HG03039 (cell line): Measurements from ENCODE around the gene C2CD5.

Experiments used
- ATAC-seq: cut with Tn5 transposase; IDR thresholded peaks from one replicate; pipeline ENCODE4 v1.9.1; 2021; ENCODE audit warnings: mild to moderate bottlenecking, moderate library complexity; ENCODE audit not compliant: unreplicated experiment

C2CD5 gene

GRCh38 chr12:22416801-22417200, 127.5 kb downstream of the C2CD5 start:
- ATAC-seq: no peak

DNA sequence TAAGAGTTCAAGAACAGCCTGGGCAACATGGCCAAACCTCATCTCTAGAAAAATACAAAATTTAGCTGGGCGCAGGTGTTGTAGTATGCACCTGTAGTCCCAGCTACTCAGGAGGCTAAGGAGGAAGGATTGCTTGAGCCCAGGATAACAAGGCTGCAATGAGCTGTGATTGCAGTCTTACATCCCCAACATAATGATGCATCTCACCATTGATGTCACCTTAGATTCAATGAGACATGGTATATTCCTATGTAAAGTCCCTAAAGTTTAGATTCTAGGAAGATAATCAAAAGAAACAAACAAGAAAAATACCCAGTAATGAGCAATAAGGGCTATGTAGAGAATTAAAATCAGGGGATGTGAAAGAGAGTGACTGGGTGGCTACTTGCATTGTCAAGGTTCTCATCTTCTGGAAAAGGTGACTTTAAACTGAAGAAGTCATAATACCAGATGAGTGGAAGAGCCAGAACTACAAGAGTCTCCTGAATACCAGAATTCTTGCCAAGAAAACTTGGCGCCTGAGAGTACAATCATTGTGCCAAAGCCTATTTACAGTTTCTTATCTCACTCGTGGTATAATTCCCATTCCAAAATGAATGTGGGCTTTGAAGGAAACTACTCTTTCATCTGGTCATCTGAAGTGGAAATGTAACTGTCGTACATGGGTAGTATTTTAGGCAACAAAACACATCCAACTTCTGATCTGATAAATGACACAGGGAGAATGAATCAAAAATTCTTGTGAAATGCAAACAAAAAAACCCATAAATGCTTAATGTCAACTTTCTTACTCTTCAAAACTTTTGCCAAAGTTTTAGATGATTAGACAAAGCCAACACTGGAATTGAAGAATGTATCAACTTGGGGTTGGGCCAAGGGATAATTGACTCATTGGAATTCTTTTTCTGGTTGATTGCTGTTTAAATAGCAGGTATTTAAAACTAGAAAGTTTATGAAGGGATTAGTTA, 128.7 kb downstream of the C2CD5 start:
- ATAC-seq: no peak

- no peak for ATAC-seq
Observed at GRCh38 chr12:22414742-22415141, 129.6 kb downstream of the C2CD5 start.

DNA sequence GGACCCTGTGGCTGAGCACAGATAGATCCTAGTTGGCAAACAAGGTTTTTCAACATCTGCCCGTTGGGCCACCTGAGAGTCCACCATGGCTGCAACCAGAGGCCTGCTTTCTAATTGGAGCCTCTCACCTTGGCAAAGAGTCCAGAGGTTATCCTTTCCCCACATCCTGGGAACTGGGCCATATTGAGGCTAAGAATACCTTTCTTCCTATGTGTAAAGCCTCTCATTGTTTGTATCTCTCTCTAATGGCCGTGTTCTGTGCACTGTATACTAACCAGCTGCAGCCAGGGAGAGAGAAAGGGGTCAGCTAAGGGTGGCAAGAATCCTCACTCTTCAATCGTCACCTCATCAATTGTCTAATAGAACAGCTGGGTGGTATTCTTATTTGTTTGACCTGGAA, 130.8 kb downstream of the C2CD5 start:
- ATAC-seq: no peak

- ATAC-seq: no peak
Observed at GRCh38 chr12:22412581-22412980, 131.8 kb downstream of the C2CD5 start.

DNA sequence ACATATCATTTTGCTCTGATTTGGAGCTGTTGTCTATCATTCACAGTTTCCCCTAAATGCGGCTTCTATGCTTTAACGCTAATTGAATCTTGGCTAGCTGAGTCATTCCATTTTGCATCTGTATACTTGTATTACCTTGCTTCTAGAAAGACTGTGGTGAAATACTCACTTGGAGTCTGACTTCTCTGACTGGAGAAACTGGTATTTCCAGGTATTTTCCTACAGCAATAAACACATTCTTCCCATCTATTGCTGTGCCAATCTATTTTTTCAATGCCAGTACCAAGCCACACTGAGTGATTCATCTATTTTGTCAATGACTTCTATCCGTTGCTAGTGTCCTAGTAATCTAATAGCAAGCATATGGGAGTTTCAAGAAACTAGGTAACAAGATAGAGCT, 133.9 kb downstream of the C2CD5 start:
- ATAC-seq: no peak

DNA sequence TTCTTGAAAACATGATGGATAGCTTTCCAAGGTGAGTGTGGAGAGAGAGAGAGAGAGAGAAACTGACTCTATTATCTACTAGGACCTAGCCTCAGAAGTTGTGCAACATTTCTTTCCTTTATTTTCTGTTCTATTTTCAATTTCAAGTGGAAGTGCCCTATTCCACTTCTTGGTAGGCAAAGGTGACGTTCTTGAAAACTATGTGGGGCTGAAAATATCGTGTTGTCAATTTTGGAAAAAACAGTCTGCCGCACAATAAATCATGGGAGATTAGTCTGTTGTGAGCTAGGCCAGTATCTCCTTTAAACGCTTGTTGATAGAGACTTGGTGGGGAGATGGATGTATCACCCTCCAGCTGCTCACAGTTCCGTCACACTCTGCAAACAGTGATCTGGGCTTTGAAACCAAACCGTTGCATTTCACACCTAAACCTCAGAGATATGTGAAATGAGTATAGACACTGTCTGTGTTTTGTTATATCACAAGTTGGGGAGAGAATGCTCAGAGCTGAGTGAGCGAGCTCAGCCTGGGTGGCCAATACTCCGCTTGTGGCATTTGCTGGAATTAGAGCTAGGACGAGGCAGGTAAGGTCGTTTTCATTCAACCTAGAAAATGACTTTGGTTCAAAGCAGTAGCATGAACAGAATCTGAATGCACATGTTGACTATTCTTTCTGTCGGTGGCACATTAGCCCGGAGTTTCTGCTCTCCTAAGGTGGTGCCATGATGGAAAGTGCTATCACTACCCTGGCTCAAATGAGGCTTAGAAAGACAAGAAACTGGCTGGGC, 134.8 kb downstream of the C2CD5 start:
- peak; percentile 75 for ATAC-seq

DNA sequence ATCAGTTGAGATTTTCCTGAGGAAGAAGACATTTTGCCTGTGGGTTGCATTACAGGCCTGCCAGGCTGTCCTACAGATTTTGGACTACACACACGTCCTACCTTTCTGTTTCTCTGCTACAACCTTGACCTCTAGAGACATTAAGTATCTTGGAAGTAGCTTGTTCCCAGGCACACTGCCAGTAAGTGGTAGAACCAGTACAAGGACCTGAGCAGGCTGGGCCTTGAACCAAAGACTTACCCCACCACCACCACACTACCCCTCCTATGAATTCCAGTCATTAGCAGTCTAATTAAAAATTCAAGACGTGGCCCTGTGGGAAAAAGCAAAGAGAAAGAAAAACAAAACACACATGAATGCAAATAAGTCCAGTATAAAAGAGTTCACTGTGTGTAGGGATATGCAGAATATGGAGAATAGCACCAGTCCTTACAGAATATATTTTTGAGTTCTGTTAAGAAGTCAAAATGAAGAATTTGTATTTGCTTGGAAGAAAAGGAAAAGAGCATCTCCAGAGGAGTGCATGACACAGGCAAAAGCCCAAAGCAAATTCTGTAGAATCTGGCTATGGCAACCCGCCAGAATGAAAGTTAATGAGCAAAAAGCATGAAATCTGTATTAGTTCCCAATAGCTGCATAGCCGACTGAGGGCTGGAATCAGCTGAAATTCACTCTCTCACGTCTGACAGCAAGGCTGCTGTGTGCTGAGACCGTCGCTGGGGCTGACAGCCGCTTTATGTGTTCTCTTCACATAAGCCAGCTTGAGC, 135.5 kb downstream of the C2CD5 start:
- ATAC-seq: no peak

- no peak for ATAC-seq
Observed at GRCh38 chr12:22407397-22407796, 136.9 kb downstream of the C2CD5 start.

DNA sequence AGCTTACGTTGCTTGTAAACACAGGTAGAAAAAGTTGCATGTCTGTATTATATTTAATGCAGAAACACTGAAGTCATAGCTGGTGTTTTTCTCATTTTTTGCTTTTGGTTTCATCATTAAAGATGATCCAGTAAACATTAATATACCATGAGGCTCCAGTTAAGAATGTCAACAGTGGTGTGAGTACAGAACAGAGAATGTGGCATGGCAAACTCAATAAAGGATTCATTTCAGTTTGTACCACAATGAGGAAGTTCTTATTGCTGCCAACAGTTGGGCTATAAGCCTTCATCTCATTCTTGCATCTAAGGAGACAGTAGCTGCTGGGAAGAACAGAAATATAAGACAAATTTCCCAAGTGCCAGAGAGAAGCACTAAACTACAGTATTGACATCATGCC, 137.7 kb downstream of the C2CD5 start:
- no peak for ATAC-seq

DNA sequence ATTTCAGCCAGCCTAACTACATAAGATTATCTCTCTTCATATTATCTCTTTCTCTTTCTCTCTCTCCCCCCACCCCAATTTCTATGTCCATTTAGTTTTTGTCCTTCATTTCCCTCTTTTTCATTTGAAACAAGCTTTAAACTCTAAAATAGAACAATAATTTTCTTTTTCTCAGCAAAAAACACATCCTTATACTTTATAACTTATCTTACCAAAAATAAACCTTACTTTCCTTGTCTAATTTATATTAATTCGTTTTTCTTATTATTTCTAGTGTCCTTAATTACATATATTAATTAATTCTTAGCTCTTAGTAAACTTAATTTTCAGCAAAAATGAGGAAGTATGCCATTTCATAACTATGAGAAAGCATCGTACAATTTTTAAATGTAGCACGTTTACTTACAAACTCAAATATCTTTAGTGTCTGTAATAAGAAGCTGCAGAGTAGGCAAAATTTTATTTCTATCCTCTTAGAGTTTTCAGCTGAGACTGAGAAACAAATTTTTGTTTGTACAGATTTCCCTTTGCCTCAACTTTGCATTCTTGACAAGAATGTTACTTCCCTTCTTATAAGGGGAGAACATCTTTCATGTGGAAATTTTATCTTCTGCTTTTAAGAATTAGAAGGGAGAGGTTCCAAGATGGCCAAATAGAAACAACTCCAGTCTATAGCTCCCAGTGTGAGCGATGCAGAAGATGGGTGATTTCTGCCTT, 144.7 kb downstream of the C2CD5 start:
- ATAC-seq: no peak
